ENCODE results near the gene ELMO1.

ELMO1 gene

DNA sequence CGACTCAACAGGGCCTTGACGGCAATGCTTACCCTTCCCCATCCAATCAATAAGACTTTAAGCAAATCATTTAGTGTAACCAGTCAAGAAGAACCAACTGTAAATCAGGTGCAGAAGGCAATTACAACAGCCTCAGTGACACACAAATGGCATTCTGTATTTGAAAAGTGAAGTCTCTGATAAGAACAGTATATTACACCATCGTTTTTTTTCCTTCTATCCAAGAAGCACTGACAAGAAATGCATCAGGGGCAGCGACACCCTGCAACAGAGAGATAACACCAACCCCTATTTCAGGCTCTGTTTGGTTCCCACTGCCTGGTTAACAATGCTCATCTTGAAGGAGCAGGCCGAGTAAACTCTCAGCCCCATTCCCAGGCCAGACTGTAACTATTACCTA lies 520.4 kb downstream of the ELMO1 start:
- no peak for DNase-seq

DNA sequence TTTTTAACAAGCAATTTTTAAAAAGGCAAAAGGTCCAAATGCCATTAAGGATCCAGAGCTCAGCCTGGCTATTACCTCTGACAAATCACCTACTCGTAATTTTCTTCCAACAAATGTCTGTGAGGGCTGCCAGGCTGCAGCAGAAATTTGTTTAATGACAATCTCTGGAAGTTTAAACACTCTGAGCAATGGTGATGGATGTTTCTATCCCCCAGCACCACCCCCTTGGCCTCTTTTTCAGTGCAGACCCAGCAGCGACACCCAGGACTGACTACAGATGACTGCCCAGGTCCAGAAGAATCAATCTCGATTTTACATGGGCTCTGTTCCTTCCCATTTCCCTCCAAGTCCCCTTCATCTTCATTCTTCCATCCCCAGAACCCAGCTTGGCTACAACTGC lies 523.0 kb downstream of the ELMO1 start:
- DNase-seq = no peak

DNA sequence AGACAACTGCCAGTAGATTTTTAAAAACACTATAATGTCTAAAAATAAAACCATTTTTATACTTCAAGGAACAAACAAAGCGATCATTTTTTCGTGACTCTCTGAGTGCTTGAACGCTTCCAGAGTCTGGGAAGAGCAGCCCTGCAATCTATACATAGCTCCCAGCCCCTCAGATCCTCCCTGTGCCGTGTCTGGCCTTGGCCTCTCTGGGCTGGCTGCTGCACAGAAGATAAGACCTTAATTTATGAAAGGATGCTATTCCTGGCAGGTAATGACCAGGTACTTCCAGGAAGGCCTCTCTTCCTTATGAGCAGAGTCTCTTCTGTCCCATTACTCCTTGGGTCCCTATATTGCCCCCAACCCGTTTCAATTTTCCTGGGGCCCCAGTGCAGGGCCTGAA lies 523.5 kb downstream of the ELMO1 start:
- no peak for DNase-seq

DNA sequence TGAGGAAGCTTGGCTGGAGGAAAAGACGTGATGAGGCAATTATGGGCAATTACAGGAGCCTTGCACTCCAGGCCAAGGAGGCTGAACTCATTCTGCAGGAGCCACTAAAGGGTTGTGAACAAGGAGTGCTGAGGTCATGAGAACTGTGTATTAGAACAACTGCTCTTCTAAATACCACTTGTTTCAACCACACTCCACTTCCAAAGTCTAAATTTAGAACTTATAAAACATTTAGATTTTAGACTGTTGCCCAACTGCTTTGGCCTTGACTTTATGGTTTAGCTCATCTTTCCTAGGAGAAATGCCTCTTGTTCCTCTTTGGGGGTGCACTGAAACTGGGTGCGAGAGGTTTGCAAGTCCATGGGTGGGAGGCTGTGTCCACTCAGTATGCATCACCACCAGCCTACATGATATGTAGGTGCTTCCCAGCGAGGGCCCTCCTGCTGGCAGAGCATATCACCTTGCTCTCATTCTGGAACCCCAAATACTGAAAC lies 524.7 kb downstream of the ELMO1 start:
- no peak for DNase-seq

DNA sequence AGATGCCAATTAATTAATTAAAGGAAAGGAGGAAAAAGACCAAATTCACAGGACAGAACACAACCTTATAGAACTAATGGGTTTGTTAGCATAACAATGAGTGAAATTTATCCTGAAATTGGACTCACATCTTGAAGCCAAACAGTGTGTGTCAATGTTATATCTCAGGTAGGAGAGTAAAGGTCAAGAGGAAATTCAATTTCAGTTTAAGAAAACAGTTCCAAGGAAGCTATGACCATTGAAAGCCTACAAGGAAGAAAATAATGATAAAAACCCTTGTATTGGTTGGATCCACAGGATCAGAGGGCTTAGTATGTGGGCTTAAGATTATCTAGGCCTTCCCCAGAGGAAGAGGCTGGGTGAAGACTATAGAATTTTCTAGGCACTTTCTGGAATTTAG lies 525.5 kb downstream of the ELMO1 start:
- DNase-seq = no peak

DNA sequence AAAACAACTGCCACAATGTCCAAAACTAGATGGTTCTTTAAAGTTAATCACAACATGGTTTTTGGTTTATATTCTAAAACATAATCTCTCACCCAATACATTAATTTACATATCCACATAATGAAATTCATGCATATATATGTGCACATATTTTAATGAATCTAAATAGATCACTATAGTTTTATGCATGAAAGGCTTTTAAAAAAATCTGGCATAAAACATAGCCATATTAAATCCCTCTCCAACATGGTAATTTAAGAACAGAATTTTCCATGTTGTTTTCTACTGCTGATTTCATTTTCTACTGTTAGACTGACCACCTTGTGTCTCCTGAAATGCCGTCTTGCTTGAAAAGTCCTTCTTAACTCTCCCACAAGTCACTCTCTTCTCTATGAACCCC lies 528.2 kb downstream of the ELMO1 start:
- no peak for DNase-seq

DNA sequence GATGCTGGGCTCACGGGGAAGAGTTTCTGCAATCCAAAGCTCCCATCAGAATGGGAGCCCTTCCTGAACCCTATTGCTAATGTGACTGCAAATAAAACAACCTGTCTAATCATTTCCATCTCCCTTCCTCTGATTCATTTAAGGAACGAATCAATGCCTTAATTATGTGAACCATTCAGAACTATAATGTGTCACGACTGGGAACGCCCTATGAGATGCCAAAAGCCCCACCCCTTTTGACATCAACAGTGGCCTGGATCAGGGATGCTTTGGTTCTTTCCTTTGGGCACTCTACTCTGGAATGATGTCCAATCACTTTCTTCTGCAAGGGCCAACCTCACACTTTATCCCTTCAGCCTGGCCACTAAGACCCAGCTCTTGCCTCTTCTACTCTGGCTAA lies 528.9 kb downstream of the ELMO1 start:
- DNase-seq = no peak

DNA sequence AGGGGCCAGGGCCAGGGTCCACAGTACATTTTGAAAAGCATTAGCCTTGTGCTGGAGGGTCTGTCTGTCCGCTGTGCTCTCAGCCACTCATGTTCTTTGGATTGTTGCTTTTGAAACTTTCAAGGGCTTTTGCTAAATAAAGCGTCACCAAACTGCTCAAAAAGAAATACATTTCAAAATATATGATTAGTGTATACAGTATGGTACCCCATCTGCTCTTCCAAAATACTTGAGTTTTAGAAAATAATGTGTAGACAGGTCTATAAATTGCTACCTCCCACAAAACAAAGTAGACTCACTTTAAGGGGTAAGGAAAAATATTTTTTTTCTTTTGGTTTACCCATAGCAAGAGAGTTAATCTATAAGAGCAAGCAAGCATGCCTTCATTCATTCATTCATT lies 530.1 kb downstream of the ELMO1 start:
- DNase-seq = no peak

DNA sequence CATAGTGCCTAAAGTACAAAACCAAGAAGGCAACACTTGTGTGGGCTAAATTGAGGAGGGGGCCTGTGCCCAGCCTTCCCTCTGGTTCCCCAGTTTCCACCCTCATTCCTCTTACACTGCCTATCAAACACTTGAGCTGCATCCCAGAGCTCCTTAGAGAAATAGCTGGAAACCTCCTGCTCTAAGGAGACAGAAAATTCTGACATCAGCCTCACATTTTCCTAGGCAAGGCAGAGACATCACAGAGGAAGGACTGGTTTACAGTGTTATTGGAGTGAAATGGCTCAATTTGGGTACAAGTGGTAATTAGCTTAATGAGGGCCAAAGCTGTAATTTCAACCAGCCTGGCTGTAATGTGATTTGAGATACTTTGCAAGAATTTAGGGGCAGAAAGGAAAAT lies 532.0 kb downstream of the ELMO1 start:
- no peak for DNase-seq

DNA sequence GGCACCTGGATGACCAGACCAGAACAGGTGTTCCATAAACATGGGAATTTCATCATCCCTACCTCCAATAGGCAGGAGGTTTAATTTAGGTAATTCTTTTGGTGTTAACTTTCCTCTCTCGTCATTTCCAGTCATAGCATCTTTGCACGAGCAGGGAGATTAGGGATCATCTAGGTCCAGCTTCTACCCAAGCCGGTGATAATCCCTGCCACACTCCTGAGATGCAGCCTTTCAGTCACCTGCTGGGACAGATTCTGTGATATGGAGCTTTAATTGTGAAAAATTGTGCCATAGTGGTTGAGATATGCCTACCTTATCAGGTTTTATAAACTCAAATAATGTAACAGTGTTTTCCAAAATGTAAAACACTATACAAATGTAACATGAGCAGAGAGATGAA lies 532.5 kb downstream of the ELMO1 start:
- no peak for DNase-seq

DNA sequence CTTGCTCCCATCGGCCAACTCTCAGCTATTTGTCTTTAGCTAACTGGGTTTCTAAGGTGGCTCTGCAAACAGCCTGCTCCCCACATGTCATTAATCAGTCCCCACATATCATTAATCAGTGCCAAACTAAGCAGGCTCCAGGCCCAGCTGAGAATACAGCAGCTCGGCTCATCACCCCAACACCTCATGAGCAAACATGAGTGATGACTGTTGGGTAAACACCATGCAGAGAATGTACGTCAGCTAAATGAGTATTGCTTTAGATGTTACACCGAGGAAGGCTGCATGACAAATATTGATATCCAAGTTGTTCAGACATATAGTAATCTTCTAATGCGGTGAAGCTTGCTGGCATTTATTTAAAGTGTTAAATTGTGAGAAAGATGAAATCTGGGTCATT lies 536.9 kb downstream of the ELMO1 start:
- DNase-seq = no peak

DNA sequence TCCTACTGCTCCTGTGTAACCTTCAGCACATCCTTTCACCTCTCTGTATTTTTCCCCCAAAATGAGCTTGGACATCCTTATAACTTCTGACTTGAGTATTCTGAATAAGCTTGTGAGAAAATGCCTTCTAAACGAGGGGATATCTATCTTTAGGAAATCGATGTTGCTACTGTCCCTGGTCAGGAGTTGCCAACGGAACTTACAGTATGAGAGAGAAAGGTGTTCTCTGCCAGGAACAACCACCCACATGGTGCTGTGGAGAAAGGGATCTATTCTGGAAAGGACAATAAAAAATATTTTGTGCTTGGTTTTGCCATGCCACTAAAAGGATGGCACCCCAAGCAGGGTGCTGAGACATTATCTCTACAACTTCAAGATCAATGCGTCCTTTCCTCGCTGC lies 537.8 kb downstream of the ELMO1 start:
- DNase-seq = no peak

DNA sequence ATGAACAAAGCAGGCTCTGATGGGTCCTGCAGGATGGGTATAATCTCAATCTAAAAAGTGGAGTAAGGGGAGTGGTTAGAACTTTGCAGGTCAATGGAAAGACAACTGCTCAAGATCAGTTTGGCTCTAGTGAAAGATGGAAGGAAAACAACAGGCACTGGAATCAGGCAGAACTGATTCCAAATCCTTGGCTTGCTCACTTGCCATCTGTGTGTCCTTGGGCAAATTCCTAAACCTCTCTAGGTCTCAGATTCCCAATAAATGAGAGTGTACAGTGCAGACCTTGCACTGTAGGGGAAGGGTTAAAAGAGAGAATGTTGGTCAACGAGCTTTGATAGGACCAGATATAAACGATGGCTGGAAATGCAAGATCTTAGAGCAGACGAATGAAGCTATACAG lies 538.3 kb downstream of the ELMO1 start:
- DNase-seq = no peak

DNA sequence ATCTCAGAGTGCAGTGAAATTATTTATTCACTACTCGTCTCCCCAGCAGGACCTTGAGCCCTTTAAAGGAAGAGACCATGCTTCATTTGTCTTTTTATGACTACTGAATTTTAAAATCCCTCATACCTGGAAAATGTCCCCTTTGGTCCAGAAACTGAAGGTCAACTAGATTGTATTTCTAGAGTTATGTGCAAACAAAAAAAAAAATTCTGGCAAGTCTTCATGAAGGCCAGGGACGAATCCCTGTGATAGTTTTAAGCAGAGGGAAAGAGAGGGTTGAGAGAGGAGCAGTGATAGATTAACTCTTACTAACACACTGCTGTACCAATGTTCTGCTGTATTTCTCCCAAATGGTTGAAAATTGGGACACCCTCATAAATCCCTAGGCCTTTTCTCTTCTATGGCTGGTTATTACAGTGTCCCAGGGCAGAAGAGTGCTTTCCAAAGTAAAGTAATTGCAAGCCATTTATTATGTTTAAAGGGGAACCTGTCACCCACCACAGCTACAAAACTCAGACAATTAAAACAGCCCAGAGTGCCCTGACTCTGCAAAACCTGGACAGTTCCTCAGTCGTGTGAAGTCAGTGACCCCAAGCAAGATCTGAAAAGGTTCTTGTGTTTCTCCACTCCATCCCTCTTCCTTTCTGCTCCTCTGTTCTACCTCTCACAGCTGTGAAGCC lies 541.6 kb downstream of the ELMO1 start:
- DNase-seq = no peak

DNA sequence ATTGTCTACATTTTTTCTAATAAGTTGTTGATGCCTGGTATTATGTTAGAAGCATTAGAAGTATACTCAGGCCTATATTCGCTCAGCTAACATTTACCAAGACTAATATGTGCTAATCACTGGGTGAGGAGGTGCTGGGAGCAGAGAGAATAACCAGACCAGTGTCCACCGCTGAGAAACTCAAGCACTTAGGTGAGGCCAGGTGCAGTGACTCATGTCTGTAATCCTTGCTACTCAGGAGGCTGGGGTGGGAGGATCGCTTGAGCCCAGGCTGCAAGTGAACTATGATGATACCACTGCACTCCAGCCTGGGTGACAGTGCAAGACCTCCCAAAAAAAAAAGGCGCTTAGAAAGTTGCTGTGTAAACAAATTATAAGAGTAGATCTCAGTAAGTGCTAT lies 542.2 kb downstream of the ELMO1 start:
- DNase-seq = no peak

DNA sequence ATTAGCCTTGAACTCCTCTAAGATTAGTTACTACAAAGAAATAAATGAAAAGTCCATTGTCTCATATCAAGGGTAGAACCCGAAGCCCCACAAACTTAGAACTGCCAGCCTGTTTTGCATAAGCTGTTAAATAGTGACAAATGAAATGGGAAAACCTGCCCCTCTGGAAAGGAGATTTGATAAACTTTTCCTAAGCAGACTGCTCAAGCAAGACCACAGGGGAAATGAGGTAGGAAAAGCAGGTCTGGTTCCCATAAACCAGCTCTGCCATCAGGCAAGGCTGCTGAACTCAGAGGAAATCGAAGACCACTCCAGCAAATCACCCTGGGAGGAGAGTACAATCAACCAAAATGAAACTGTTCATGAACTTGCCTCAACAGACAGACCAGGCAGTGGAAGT lies 542.8 kb downstream of the ELMO1 start:
- DNase-seq = no peak

DNA sequence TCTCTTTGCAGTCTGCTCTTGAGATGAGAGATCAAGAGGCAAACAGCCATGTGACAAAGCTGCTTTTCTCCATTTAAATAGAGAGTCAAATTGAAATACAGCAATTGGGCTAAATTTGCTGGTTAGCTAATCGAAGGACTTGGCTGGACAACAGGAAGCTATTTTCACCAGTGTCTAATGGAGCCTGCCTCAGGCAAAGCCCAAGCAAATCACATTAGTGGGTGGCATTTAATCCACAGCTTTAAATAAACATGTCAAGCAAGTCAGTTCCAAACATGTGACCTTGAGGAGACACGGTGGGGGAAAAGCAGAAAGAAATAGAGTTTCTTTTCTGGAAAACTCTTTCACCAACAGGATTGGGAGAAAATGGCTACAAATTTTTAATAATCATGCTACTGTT lies 543.9 kb downstream of the ELMO1 start:
- DNase-seq = no peak

DNA sequence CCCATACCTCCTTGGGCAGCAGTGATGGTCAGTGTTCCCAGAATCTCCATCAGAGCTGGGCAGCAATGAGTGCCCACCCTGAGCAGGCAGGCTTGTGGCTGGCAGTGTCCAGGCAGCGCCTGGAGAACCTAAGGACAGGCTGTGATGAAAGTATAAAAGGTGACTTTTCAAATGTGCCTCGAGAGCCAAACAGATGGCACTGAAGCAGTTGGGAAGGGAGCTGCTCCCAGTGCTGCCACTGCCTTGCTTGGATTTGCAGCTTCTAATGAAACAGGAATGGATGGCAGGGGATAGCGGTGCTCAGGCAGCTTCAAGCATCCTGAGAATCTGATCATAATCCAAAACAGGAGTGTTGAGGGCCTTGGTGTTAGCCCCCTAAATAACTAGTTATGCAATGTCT lies 544.6 kb downstream of the ELMO1 start:
- DNase-seq = no peak

DNA sequence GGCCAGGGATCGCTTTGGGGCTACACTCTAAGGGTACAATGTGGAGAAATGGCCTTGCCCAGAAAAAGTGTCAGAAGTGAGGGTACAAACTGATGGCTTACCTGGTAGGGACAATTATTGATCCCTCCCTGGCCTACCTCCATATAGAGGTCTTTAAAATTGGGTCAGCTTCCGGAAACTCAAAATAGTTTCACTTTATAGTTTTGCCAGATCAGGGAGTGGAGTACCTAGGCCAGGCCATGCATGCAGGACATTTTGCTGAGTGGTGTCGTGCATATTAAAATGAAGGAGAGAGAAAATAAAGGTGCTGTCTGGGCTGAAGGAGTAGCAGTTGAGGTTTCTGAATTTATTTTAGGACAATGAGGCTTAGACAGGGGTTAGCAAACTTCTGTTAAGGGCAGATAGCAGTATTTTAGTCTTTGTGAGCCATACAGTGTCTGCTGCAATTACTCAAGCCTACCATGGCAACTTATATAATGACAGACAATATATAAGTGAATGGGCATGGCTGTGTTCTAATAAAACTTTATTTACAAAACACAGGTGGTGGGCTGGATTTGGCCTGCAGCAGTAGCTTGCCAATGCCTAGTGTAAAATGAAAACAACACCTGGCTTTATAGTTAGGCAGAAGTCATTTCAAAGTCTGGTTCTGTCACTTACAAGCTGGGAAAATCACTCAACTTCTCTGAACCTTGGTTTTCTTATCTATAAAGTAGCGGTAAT lies 547.5 kb downstream of the ELMO1 start:
- no peak for DNase-seq

DNA sequence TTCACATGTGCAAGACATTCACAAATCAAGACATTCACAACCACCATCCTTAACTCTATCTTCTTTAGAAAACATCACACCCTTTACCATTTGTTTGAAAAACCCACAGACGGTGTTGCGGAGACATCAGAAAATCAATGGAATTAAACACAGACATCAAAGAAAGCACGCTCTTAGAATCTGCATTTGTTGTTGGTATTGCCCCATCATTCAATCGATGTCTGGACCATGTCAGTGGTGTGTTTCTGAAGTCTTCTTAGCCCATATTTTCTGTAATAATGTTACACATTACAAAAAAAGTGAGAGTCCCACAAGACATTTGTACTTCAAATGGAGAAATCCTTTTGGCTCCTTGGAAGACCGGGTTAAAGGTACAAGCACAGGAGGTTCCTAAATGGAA lies 550.5 kb downstream of the ELMO1 start:
- no peak for DNase-seq

DNA sequence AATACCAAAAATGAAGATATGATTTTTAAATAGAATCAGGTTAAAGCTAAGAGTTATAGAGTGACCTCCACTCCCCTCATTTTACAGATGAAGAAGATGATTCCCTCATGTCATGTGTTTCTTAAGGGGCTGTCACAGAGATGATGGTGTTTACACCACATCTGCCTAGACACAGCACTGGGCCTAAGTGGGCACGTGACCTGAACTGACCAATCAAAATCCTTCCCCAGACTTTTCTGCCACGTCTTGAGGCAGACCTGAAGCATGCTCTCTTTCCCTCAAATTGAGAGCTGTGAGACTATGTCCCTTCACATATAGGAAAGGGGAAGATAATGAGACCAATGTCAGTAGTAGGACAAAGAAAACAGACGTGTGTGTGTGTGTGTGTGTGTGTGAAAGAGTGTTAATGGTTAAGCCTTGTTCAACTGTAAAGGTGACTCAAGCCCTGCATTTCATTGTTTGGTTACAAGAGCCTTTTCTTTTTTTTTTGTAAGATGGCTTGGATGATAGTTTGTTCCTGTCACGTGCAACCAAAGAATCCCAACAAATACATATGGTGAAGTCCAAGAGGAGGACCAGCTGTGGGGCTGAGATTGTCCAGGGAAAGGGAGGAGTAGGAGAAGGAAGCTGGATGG lies 551.6 kb downstream of the ELMO1 start:
- no peak for DNase-seq

DNA sequence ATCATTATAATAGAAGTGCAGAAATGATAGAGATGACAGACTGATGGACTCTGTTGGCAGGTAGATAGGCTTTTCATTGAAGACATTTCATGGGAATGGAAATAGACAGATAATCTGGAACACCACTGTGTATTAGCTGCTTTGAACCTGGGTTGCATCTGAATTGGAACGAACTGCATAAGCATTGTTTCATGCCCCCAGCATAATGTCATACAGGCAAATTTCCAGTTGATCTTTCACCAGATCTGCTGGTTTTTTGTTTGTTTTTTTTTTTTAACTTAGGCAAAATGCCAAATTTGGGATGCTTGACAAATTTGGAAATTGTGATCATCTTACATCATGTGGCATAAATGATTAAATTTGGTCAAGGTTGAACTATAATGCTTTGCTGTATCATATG lies 552.2 kb downstream of the ELMO1 start:
- no peak for DNase-seq

DNA sequence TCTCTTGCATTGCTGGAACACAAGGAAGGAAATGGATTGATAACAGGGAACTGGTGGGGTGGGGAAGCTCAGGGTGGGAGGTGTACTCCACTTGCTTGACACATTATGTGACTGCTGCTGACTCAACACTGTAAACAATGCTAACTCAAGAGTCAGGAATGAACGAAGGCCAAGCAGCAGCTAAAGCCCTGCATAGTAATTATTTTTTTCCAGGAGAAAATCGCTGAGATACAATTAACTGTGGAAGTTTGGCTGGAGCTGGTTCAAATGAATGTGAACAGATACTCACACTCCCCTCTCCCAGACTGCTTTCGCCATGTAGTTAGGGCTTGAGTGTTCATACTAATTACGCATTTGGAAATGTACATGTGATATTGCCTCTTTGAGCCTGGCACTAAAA lies 553.5 kb downstream of the ELMO1 start:
- peak; percentile 62 for DNase-seq

DNA sequence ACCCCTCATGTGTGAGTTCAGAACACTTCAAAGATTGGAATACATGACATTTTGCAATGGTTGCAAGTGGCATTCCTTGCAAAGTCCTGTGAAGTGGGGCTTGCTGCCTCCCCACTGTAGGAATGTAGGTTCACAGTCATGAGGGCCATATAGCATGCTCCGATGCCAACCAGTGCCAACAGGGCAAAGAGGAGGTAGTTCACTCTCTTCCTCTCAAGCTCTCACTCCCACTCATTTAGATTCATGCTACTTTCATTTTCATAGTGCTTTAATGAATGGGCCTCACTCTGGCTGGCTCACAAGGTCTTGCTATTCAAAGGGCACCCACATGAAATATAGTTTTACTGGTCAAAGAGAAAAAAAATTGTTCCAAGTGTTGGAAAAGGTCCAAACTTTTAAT lies 554.5 kb downstream of the ELMO1 start:
- DNase-seq = no peak

All from NCI-H1105 (cell line).